PC-3 (cell line): ENCODE results near the gene PDIA6.

ENCODE experiments used
- EZH2 ChIP-seq: fragments of 300-600 bp; sonication (generic); IDR thresholded peaks from one replicate; pipeline ENCODE4 v1.6.1; 2017; ENCODE audit warnings: antibody characterized with exemption, mild to moderate bottlenecking, low read length; ENCODE audit not compliant: unreplicated experiment
- EZH2phosphoT487 ChIP-seq: fragments of 300-600 bp; sonication (generic); IDR thresholded peaks from 2 replicates; pipeline ENCODE4 v1.6.1; 2018; ENCODE audit warnings: mild to moderate bottlenecking, antibody characterized with exemption, low read length, borderline replicate concordance
- TF ChIP-seq, protein P1 (sequence below): fragments of 300-600 bp; sonication (generic); conservative IDR thresholded peaks from 2 replicates; pipeline ENCODE4 v1.5.1; 2017; ENCODE audit warnings: antibody characterized with exemption, low read depth, mild to moderate bottlenecking, low read length

DNA sequence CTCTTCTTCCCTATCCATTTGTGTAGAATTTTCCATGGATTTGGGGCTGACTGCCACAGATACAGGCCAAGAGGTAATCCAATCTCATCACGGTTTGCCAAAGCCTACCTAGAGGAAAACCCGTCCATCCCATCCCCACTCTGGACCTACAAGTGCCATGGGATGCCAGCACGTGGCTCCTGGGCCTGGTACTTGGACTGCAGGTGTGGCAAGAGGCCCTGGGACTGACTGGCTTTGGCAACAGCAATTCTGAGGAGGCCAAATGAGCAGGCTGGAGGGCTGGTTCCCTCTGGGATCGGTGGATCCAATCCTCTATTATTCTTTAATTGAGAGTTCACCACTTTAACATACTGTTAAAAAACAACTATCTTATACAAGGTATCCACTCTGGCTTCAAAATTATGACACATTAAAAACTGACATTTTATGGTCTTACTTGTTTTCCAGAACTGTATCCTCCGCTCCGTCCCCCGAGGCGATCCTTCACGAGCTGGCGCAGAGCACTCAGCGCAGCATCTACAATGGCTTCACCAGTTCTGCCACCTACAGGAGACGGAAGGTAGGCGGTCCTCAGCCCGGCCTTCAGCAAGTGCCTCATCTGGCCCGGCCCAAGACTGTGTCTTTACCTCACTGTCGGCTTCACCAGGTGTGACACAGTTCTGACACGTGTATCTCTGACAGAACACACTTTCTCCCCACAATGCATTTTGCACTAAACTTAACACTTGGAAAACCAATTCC lies 19.8 kb downstream of the PDIA6 start:
- TF ChIP-seq, protein P1, sequence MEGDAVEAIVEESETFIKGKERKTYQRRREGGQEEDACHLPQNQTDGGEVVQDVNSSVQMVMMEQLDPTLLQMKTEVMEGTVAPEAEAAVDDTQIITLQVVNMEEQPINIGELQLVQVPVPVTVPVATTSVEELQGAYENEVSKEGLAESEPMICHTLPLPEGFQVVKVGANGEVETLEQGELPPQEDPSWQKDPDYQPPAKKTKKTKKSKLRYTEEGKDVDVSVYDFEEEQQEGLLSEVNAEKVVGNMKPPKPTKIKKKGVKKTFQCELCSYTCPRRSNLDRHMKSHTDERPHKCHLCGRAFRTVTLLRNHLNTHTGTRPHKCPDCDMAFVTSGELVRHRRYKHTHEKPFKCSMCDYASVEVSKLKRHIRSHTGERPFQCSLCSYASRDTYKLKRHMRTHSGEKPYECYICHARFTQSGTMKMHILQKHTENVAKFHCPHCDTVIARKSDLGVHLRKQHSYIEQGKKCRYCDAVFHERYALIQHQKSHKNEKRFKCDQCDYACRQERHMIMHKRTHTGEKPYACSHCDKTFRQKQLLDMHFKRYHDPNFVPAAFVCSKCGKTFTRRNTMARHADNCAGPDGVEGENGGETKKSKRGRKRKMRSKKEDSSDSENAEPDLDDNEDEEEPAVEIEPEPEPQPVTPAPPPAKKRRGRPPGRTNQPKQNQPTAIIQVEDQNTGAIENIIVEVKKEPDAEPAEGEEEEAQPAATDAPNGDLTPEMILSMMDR: peak; percentile 25; the same call in 1 of the 2 replicates
- TF ChIP-seq EZH2: no peak
- TF ChIP-seq EZH2phosphoT487: no peak
